ENCODE results near the gene PLEKHH3.
"Not testable (repeated sequence)": the region's sequence is repeated elsewhere in the genome, so short reads cannot be mapped to it uniquely, and the experiment has no call there.

Gene PLEKHH3

GRCh38 chr17:42627032-42627764 is 49.6 kb downstream of the PLEKHH3 start:
- not testable (repeated sequence) for DNase-seq

GRCh38 chr17:42623732-42624596 is 52.8 kb downstream of the PLEKHH3 start:
- no peak for DNase-seq

GRCh38 chr17:42623271-42623670 is 53.5 kb downstream of the PLEKHH3 start:
- DNase-seq, result no peak

- not testable (repeated sequence) for DNase-seq
Observed at GRCh38 chr17:42621987-42622386, 54.8 kb downstream of the PLEKHH3 start.

- peak; percentile 20 for DNase-seq
Observed at GRCh38 chr17:42618442-42619150, 58.2 kb downstream of the PLEKHH3 start.

GRCh38 chr17:42617956-42618431 is 58.8 kb downstream of the PLEKHH3 start:
- no peak for DNase-seq

Data from EL (cell line).